NCI-H2107 (cell line): ENCODE measurements around the gene MCF2L.

ENCODE experiments used
- DNase-seq: peaks from one replicate; lab custom pipeline; 2025; lab: John Stamatoyannopoulos, UW

The MCF2L gene

DNA sequence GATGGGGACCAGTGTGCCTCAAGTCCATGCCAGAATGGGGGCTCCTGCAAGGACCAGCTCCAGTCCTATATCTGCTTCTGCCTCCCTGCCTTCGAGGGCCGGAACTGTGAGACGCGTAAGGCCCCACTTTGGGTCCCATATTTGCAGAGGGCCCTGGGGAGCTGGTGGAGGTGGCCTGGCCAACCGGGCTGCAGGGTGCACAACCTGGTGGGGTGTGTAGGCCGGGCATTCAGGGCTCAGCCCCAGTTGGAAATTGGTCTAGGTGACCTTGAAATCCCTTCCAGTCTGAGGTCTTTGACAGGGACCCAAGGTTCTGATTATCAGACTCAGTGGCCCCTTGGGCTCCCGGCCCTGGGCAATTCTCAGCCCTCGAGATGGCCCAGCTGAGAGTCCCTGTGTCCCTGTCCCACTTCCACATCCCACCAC is 144.8 kb downstream of the MCF2L start:
- DNase-seq = no peak

DNA sequence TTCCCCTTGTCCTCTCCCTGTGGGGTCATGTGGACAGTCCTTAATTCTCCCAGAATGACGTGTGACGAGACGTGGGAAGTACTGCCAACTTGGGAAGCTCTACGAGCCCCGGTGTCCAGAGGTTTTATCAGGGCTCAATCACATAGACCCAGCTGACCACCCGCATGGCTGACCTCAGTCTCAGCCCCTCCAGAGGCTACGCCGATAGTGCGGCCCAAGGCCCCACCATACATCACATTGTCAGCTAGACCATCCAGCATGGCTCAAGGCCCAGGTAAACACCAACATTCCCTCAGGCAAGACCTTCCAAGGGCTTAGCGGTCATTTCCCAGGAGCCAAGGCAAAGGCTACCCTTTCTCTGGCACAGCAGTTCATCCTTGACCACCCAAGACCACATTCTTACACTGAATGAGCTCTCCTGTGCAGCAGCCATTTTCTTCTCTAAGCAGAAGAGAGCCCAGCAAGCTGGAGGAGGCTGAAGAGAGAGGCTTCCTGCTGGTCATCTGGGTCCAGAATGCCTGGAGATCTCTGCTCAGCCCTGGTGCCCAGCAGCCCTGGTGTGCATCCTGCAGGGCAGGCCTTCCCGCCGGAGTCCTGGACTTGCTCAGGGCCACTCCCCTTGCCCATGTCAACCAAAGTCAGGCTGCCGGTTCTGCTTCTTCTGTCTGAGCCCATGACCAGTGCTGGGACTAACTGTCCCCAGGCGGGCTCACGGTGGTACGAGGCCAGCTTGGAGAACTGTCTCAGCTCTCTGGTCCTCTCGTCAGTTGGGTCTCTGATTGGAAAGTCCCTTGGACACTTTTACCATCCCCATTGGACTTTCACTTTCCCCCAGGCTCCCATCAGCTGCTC is 145.7 kb downstream of the MCF2L start:
- no peak for DNase-seq

DNA sequence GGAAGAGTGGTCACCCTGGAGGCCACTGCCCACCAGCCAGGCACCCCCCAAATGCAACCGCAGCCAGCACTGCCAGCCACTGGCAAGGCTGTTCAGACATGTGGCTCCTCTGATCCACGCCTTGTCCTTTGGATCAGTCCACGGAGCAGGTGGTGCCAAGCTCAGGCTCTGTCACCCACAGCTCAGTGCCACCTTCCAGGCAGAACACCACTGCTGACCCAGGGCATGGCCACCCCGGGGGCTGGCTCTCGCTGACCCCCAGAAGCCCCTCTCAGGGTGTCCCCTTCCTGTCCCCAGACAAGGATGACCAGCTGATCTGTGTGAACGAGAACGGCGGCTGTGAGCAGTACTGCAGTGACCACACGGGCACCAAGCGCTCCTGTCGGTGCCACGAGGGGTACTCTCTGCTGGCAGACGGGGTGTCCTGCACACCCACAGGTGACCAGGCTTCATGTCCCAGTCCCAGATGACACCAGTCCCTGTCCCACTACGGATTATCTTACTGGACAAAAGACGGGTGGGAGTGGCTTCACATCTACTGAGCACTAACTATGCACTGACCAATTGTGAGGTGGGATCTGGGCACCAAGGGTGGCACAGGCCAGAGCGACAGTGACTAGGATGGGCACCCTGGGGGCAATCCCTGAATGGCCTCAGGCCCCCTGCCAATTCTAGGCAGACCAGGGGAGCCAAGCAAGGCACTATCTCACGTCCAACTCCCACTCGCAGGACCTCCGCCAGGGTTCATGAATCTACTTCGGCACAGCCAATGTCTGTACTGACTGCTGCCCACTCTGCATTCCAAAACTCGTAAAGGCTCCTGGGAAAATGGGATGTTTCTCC is 146.6 kb downstream of the MCF2L start:
- no peak for DNase-seq

DNA sequence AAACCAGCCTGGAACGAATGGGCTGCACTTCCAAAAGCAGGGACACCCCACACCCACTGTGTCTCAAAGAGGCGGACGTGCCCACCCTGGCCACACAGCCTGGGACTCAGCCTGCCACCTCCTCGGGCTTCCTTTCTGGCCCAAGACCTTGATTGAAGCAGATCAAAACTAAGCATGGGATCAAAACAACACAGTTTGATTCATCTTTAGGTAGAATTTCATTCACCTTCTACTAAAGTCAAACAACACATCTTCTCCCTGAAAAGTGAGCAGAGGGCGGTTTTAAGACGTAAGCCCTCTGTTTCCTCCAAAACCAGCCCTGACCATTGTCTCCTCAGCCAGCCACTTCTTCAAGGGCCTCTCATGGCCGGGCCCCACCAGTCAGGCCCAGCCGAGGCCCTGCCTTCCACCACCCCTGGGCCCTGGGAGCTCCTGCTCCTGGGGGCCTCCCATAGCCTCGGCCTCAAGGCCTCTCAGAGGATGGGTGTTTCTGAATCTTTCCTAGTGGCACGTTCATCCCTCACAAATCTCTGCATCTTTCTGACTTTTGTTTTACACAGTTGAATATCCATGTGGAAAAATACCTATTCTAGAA is 147.3 kb downstream of the MCF2L start:
- no peak for DNase-seq

DNA sequence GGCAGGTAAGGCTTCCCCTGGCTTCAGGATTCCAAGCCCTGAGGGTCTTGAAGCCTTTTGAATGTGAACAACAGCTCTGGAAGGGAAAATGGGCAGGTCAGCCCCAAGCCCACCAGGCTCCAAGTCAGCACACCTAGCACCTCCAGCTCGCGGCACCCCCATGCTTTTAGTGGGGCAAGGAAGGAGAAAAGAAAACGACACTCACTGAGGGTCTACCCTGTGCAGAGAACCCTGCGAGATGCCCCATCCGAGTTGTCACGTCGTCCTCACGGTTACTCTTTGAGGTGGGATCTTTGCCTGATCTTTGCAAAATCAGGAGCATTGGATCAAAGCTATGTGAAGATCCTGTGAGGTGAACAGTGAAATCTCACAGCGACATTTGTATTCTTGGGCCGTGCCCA is 147.9 kb downstream of the MCF2L start:
- no peak for DNase-seq

DNA sequence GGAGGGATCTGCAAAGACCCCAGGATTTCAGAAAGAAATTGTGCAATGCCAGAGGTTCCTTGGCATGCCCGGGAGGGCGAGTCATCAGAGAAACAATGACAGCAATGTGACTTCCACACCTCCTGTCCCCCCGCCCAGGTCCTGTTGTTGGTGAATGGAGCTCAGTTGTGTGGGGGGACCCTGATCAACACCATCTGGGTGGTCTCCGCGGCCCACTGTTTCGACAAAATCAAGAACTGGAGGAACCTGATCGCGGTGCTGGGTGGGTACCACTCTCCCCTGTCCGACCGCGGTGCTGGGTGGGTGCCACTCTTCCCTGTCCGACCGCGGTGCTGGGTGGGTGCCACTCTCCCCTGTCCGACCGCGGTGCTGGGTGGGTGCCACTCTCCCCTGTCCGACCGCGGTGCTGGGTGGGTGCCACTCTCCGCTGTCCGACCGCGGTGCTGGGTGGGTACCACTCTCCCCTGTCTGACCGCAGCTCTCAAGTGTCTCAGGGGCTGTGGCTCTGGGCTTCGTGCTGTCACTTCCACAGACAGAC is 148.4 kb downstream of the MCF2L start:
- no peak for DNase-seq

DNA sequence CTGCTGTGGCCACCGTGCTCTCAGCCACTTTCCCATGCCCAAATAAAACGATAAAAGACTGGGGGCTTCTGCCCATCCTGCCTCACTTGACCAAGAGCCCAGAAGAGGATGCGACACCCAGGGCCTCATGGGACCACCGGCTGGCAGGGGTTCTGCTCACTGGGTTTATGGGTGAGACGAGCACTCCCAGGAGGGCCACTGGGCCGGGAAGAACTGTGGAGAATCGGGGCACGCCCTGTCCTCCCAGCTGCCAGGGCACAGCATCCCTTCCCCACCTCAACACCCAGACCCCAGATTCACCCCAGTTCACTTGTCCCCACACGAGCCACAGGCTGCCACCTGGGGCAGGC is 148.9 kb downstream of the MCF2L start:
- no peak for DNase-seq

DNA sequence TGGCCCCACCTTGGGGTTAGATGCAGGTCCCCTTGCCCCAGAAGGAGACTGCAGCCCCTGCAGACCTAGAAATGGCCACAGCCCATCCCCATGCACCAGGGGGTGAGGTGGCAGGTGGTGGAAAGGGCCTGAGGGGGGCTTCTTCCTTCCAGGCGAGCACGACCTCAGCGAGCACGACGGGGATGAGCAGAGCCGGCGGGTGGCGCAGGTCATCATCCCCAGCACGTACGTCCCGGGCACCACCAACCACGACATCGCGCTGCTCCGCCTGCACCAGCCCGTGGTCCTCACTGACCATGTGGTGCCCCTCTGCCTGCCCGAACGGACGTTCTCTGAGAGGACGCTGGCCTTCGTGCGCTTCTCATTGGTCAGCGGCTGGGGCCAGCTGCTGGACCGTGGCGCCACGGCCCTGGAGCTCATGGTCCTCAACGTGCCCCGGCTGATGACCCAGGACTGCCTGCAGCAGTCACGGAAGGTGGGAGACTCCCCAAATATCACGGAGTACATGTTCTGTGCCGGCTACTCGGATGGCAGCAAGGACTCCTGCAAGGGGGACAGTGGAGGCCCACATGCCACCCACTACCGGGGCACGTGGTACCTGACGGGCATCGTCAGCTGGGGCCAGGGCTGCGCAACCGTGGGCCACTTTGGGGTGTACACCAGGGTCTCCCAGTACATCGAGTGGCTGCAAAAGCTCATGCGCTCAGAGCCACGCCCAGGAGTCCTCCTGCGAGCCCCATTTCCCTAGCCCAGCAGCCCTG is 149.4 kb downstream of the MCF2L start:
- DNase-seq = no peak

DNA sequence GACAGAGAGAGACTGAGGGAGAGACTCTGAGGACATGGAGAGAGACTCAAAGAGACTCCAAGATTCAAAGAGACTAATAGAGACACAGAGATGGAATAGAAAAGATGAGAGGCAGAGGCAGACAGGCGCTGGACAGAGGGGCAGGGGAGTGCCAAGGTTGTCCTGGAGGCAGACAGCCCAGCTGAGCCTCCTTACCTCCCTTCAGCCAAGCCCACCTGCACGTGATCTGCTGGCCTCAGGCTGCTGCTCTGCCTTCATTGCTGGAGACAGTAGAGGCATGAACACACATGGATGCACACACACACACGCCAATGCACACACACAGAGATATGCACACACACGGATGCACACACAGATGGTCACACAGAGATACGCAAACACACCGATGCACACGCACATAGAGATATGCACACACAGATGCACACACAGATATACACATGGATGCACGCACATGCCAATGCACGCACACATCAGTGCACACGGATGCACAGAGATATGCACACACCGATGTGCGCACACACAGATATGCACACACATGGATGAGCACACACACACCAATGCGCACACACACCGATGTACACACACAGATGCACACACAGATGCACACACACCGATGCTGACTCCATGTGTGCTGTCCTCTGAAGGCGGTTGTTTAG is 150.3 kb downstream of the MCF2L start:
- no peak for DNase-seq

DNA sequence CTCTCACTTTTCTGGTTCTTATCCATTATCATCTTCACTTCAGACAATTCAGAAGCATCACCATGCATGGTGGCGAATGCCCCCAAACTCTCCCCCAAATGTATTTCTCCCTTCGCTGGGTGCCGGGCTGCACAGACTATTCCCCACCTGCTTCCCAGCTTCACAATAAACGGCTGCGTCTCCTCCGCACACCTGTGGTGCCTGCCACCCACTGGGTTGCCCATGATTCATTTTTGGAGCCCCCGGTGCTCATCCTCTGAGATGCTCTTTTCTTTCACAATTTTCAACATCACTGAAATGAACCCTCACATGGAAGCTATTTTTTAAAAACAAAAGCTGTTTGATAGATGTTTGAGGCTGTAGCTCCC is 150.8 kb downstream of the MCF2L start:
- no peak for DNase-seq

DNA sequence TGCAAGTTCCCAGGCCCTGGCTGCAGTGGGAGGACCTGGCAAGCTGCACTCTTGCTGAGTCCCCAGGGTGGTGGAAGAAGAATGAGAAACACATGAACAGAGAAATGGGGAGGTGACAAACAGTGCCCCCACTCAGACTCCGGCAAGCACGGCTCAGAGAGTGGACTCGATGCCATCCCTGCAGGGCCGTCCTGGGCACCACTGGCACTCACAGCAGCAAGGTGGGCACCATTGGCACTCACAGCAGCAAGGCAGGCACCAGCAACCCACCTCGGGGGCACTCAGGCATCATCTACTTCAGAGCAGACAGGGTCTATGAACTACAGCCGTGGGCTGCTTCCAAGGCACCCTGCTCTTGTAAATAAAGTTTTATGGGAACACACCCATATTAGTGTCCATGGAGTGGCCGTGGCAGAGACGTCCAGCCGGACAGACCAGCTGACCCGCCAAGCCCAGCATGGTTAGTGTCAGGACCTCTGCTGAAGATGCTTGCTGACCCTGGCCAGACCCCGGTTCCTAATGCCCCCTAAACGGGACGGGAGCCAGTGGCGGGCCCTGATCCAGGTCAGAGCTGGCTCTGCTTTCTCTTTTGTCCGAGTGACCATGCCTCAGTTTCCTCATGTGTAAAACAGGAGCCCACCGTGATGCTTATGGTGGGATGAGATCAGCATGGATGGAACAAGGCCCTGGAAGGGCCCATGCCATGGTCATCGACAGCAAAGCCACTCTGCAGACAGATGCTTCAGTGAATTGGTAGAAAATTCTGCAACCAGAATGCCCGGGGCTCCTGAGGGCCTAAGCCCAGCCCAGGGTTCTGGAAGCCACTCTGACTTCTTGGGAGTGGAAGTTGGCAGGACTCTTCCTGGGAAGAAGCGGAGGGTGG is 151.5 kb downstream of the MCF2L start:
- DNase-seq = no peak

DNA sequence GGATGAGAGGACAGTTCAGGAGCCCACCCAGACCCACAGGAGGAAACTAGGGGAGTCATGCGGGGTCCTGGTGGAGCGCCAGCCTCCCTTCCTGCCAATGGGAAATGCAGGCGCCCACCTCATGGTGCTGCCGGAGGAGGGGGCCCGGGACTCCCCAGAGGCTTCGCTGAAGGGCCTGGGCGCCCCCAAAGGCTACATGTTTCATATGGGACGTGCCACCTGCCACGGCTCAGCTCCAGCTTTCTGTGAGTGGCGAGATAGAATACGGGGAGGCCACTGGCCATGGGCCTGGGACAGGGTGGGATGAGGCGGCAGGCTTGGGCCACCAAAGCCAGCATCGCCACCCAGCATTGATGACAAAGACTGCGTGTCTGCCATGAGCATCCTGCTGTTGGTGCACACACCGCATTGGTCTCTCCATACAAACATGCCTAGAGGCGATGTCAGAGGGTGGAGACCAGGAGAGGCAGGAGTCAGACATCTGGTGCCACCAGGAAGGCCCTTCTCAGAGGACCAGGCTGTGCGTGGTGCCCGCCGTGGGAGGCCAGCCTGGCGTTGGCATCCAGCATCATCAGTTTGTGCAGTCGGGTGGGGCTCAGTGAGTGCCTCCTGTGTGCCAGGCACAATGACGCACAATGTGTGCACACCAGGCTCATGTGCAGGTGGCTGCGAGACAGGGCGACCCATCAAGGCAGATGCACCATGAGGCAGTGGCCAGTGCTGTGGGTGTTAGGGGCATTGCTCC is 152.3 kb downstream of the MCF2L start:
- no peak for DNase-seq

DNA sequence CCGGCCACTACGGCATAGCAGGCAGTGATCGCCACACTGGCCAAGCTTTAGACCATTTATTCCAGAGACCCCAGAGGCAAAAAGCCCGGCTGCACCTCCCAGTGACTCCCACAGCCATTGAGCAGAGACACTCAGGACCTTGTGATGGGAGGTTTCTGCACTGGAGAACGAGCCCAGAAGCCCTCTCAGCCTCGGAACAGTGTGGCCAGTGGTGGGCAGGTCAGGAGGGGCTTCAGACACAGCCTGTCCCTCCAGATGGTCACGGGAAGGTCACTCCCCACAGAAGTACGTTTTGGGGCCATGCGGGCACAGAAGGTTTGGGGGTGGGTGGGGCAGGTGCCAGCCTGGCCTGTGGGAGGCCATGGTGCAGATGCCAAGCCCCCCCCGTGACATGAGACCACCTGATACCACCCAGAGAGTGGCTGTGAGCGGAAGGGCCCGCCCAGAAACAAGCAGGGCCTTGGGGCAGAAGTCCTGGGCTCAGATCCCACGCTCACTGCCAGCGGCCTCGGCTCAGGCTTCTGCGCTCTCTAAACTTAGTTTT is 153.0 kb downstream of the MCF2L start:
- DNase-seq = no peak

DNA sequence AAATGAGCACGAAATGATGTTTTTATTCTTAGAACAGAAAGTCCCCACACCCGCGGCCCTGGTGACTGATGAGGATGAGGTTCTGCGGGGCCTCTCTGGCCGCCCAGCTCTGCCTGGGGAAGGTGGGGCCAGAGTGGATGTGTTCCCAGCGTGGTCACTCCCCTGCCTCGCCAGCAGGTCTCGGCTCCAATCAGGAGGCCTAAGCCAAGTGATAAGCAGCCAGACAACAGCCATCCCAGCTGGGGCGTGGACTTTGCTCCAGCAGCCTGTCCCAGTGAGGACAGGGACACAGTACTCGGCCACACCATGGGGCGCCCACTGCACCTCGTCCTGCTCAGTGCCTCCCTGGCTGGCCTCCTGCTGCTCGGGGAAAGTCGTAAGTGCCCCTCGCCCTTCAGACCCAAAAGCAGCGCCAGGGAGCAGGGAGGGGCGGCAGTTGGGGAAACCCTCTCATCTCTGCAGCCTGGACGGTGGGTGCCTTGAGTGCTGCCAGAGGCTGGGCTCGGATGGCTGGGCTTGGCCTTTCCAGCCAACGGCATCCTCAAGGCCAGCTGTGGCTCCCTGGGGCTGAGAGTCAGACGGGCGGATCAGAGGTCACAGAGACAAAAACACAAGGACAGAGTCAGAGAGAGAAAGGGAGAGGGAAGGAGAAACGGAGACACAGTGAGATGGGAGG is 153.7 kb downstream of the MCF2L start, which contains the start of gene F10:
F10 (plus strand) TSS at position 250 of the 676 bp plus-strand sequence; CDS start at position 307, 57 bp downstream.
- no peak for DNase-seq

DNA sequence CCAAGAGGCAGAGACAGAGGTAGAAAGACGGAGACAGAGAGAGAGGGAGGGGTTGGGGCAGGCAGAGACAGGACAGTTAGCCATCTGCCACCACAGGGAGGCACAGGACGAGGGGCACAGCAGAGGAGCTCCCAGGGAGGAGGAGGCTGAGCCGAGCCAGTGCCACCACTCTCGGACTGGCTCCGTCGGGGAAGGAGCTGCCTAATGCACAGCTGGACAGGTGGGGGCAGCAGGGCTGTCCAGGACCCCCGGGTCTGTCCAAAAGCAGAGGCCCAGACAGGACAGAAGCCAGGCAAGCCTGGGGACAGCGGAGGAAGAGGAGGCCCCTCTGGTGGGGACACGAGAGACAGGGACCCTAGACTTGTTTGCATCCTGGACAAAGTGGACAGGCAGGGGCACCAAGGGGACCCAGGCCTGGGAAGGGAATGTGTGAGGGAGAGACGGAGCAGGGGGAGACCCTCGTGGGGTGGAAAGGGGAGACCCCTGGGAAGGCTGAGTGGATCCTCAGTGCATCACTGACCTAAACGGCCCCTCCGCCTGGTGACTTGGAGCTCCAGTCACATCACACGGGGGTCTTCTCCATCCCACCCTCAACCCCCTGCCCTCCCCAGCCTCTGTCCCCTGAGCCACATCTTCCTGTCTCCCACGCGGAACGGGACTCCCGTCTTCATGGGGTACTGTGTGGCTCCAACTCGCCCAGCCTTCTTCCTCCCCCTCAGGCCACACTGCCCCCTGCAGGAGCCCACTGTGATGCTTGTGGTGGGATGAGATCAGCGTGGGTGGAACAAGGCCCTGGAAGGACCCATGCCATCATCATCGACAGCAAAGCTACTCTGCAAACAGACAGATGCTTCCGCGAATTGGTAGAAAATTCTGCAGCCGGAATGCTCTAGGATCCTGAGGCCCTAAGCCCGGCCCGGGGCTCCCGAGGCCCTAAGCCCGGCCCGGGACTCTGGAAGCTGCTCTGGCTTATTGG is 154.5 kb downstream of the MCF2L start:
- DNase-seq = no peak

DNA sequence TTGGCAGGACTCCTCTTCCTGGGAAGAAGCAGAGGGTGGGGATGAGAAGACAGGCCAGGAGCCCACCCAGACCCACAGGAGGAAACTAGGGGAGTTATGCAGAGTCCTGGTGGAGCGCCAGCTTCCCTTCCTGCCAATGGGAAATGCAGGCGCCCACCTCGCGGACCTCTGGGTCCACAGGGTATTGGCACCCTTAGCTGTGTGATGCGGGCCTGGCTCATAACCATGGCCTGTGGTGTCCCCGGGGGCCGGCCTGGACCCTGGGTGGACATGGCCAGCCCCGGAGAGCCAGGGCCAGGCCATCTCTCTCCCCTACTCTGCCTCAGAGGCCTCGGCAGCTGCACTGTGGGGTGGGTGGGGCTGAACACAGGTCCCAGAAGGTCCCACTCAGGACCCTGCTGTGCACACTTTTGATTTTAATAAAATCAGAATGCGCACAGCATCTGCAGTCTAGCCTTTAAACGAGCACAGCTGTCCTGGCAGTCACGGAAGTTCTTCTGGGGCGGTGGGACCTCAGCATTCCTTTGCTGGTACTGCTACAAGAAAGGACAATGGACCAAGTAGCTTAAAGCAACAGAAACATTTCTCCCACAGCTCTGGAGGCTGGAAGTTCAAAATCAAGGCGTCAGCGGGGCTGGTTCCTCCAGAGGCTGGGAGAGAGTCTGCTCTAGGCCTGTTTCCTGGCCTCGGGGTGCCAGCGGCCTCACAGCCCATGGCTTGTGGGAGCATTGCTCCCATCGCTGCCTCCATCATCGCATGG is 155.4 kb downstream of the MCF2L start:
- DNase-seq = no peak
